MM.1S (cell line): ENCODE measurements around the gene KCNB1.

Experiments
- DNase-seq: peaks from one replicate; pipeline ENCODE4 v3.0.0-alpha.2; 2015
- H2AFZ ChIP-seq: fragments of 300-600 bp; sonication (generic); 2 replicates; pipeline ENCODE4 v1.6.0; 2016; ENCODE audit warnings: antibody characterized with exemption, low read length
- H3F3A ChIP-seq: fragments of 300-600 bp; sonication (generic); 2 replicates; pipeline ENCODE4 v1.6.1; 2016; ENCODE audit warnings: mild to moderate bottlenecking, antibody characterized with exemption, low read length, moderate library complexity, mixed read lengths; ENCODE audit not compliant: insufficient read depth
- H3K27ac ChIP-seq: fragments of 300-600 bp; sonication (generic); 2 replicates; pipeline ENCODE4 v1.5.1; 2016; ENCODE audit warnings: mild to moderate bottlenecking, low read length
- H3K27me3 ChIP-seq: fragments of 300-600 bp; sonication (generic); replicated peaks from 2 replicates; pipeline ENCODE4 v1.6.0; 2016; ENCODE audit warnings: low read length; ENCODE audit not compliant: insufficient read depth
- H3K36me3 ChIP-seq: fragments of 300-600 bp; sonication (generic); replicated peaks from 2 replicates; pipeline ENCODE4 v1.6.1; 2016; ENCODE audit warnings: mild to moderate bottlenecking, low read length, mixed read lengths; ENCODE audit not compliant: insufficient read depth
- H3K4me1 ChIP-seq: fragments of 300-600 bp; sonication (generic); 2 replicates; pipeline ENCODE4 v1.6.1; 2016; ENCODE audit warnings: low read length, mixed read lengths
- H3K4me2 ChIP-seq: fragments of 300-600 bp; sonication (generic); 2 replicates; pipeline ENCODE4 v1.6.0; 2016; ENCODE audit warnings: low read depth, low read length
- H3K4me3 ChIP-seq: fragments of 300-600 bp; sonication (generic); 2 replicates; pipeline ENCODE4 v1.5.1; 2016; ENCODE audit warnings: low read length, mixed read lengths
- H3K79me2 ChIP-seq: fragments of 300-600 bp; sonication (generic); 2 replicates; pipeline ENCODE4 v1.6.1; 2016; ENCODE audit warnings: mixed run types, low read length, mixed read lengths
- H3K9ac ChIP-seq: fragments of 300-600 bp; sonication (generic); 2 replicates; pipeline ENCODE4 v1.6.1; 2016; ENCODE audit warnings: low read length, mixed read lengths
- H3K9me2 ChIP-seq: fragments of 300-600 bp; sonication (generic); replicated peaks from 2 replicates; pipeline ENCODE4 v1.6.1; 2016; ENCODE audit warnings: mild to moderate bottlenecking, low read length, mixed read lengths; ENCODE audit not compliant: insufficient read depth
- H3K9me3 ChIP-seq: fragments of 300-600 bp; sonication (generic); replicated peaks from 2 replicates; pipeline ENCODE4 v1.6.1; 2016; ENCODE audit warnings: mild to moderate bottlenecking, low read length, mixed read lengths; ENCODE audit not compliant: insufficient read depth
- H4K20me1 ChIP-seq: fragments of 300-600 bp; sonication (generic); 2 replicates; pipeline ENCODE4 v1.6.1; 2016; ENCODE audit warnings: mild to moderate bottlenecking, low read length, moderate library complexity, mixed read lengths; ENCODE audit not compliant: insufficient read depth
- CTCF ChIP-seq: fragments of 300-600 bp; sonication (generic); IDR thresholded peaks from 2 replicates; pipeline ENCODE4 v1.5.1; 2016; ENCODE audit warnings: antibody characterized with exemption, low read length, mixed read lengths
- EZH2 ChIP-seq: fragments of 300-600 bp; sonication (generic); optimal IDR thresholded peaks from 2 replicates; pipeline ENCODE3; 2017; ENCODE audit warnings: low read depth, mild to moderate bottlenecking, antibody characterized with exemption, low read length, mixed read lengths
- EZH2phosphoT487 ChIP-seq: fragments of 300-600 bp; sonication (generic); IDR thresholded peaks from 2 replicates; pipeline ENCODE4 v1.6.1; 2018; ENCODE audit warnings: antibody characterized with exemption, low read length

KCNB1 gene

GRCh38 chr20:49505518-49505917, 23.1 kb upstream of the KCNB1 start:
- H3K27ac ChIP-seq = no peak overlapping the region
- no peaks in the 10 kb centered on the region for H3K4me1 ChIP-seq
- H4K20me1 ChIP-seq = no peaks in the 10 kb centered on the region
- no peaks in the 10 kb centered on the region for H3K36me3 ChIP-seq
- H3K9me2 ChIP-seq = no peaks in the 10 kb centered on the region
- TF ChIP-seq EZH2phosphoT487 (no peak), EZH2 (no peak), CTCF (no peak)
- no peak for DNase-seq
- no peak overlapping the region for H3K4me2 ChIP-seq
- no peaks in the 10 kb centered on the region for H3F3A ChIP-seq
- H3K9ac ChIP-seq = no peak overlapping the region
- no peaks in the 10 kb centered on the region for H3K9me3 ChIP-seq
- no peak overlapping the region for H2AFZ ChIP-seq
- H3K27me3 ChIP-seq = peaks cover 43% of the 10 kb centered on the region
- H3K79me2 ChIP-seq = no peaks in the 10 kb centered on the region
- H3K4me3 ChIP-seq = no peak overlapping the region

GRCh38 chr20:49503176-49503575, 20.7 kb upstream of the KCNB1 start:
- Histone ChIP-seq H3K9me2 (no peaks in the 10 kb centered on the region), H3K9me3 (no peaks in the 10 kb centered on the region), H3K36me3 (no peaks in the 10 kb centered on the region), H3F3A (no peaks in the 10 kb centered on the region), H3K27me3 (peaks cover 31% of the 10 kb centered on the region), H3K79me2 (no peaks in the 10 kb centered on the region), H3K4me1 (no peaks in the 10 kb centered on the region), H3K4me2 (no peak overlapping the region), H3K9ac (no peak overlapping the region), H4K20me1 (no peaks in the 10 kb centered on the region), H3K4me3 (no peak overlapping the region), H2AFZ (no peak overlapping the region), H3K27ac (no peak overlapping the region)
- TF ChIP-seq EZH2 (no peak), CTCF (no peak), EZH2phosphoT487 (no peak)
- no peak for DNase-seq

GRCh38 chr20:49501917-49502316, 19.4 kb upstream of the KCNB1 start:
- no peak for TF ChIP-seq EZH2phosphoT487
- no peak for TF ChIP-seq EZH2
- no peak for TF ChIP-seq CTCF
- DNase-seq = no peak
- H3K9ac ChIP-seq = no peak overlapping the region

GRCh38 chr20:49497398-49497669, 14.9 kb upstream of the KCNB1 start:
- Histone ChIP-seq H3K27ac (no peak overlapping the region), H3K9me3 (no peaks in the 10 kb centered on the region), H3K9me2 (no peaks in the 10 kb centered on the region), H3K27me3 (no peaks in the 10 kb centered on the region; the same call in 1 of the 2 replicates), H4K20me1 (no peaks in the 10 kb centered on the region), H3K36me3 (no peaks in the 10 kb centered on the region), H3K4me2 (no peak overlapping the region), H3K4me1 (no peaks in the 10 kb centered on the region), H3K79me2 (no peaks in the 10 kb centered on the region), H3F3A (no peaks in the 10 kb centered on the region), H3K4me3 (no peak overlapping the region), H3K9ac (no peak overlapping the region), H2AFZ (no peak overlapping the region)
- TF ChIP-seq EZH2 = no peak
- TF ChIP-seq CTCF = no peak
- TF ChIP-seq EZH2phosphoT487 = no peak
- DNase-seq = no peak

More at GRCh38 chr20:49501917-49502316, 19.4 kb upstream of the KCNB1 start:
- Histone ChIP-seq H3K27me3 (peaks cover 18% of the 10 kb centered on the region), H3K4me3 (no peak overlapping the region), H3K4me2 (no peak overlapping the region), H3K27ac (no peak overlapping the region), H3K36me3 (no peaks in the 10 kb centered on the region), H3K9me3 (no peaks in the 10 kb centered on the region), H3K4me1 (no peaks in the 10 kb centered on the region), H3K9me2 (no peaks in the 10 kb centered on the region), H3K79me2 (no peaks in the 10 kb centered on the region), H3F3A (no peaks in the 10 kb centered on the region), H4K20me1 (no peaks in the 10 kb centered on the region), H2AFZ (no peak overlapping the region)
